Activated CD8-positive, alpha-beta T cell treated with anti-CD3 and anti-CD28 coated beads for 36 hours (primary cell): Measurements from ENCODE around the gene PPP2R5D. TPM values are rescaled to one million over a fixed set of nuclear protein-coding genes. Genes with fewer than 3 reads are reported as not detected.
A peak's percentile ranks its signal among the peaks of the same experiment; 100 is the strongest.

Experiments used
- ATAC-seq: fragments of 200-7000 bp; cut with Tn5 transposase; one replicate; pipeline ENCODE4 v1.10.0; 2021; ENCODE audit warnings: mild to moderate bottlenecking, moderate library complexity
- CTCF ChIA-PET: fragments of 350-600 bp; sonication (Branson Sonifier 250); formaldehyde crosslinking; loops from one replicate; lab custom pipeline; 2021; ENCODE audit warnings: antibody characterized with exemption; lab: Charles Lee
- POLR2A ChIA-PET: fragments of 350-600 bp; sonication (Branson Sonifier 250); formaldehyde crosslinking; loops from one replicate; lab custom pipeline; 2021; ENCODE audit warnings: antibody characterized with exemption; lab: Charles Lee
- DNase-seq: peaks from one replicate; pipeline ENCODE4 v3.0.0-alpha.2; 2020
- H3K27ac Mint-ChIP-seq: one replicate; pipeline ENCODE4 v1.8.0; 2021; ENCODE audit warnings: mild to moderate bottlenecking, mixed read lengths
- H3K27me3 Mint-ChIP-seq: one replicate; pipeline ENCODE4 v1.8.0; 2021; ENCODE audit warnings: mixed read lengths
- H3K36me3 Mint-ChIP-seq: one replicate; pipeline ENCODE4 v1.8.0; 2021; ENCODE audit warnings: low read depth, mixed read lengths
- H3K4me1 Mint-ChIP-seq: one replicate; pipeline ENCODE4 v1.8.0; 2021; ENCODE audit warnings: low read depth, mixed read lengths
- H3K4me3 Mint-ChIP-seq: one replicate; pipeline ENCODE4 v1.8.0; 2021; ENCODE audit warnings: mild to moderate bottlenecking, moderate library complexity, mixed read lengths
- H3K9me3 Mint-ChIP-seq: one replicate; pipeline ENCODE4 v1.8.0; 2021; ENCODE audit warnings: mixed read lengths
- CTCF ChIP-seq: fragments of 200-600 bp; IDR thresholded peaks from one replicate; pipeline ENCODE4 v1.8.0; 2022; ENCODE audit warnings: antibody characterized with exemption, mild to moderate bottlenecking
- intact Hi-C: fragments of 100-400 bp; cut with micrococcal nuclease; formaldehyde crosslinking; loops from one replicate; pipeline ENCODE4 v1.10.0; 2022
- total RNA-seq, 2 experiments: library from RNA; stranded (reverse); gene quantifications; one replicate each; pipeline ENCODE4 v1.2.3, GENCODE V29; 2021

The PPP2R5D gene
- total RNA-seq, 2 experiments from 2014 or later, result 41.6 to 47.5 TPM

- no peak for TF ChIP-seq CTCF
- ChIA-PET CTCF (no interaction called here), POLR2A (interaction anchor here (0.6 kb wide), 1 partner anchor 649 kb away, joined by 3 read pairs; no protein-coding TSS in a partner anchor)
- Mint-ChIP-seq H3K27ac (peak overlapping the region; percentile 22), H3K4me3 (no peak overlapping the region), H3K36me3 (peaks cover 46% of the 10 kb centered on the region), H3K9me3 (no peaks in the 10 kb centered on the region), H3K4me1 (peaks cover 51% of the 10 kb centered on the region), H3K27me3 (no peaks in the 10 kb centered on the region)
- DNase-seq, result no peak
- intact Hi-C loops, result no loop called here
- ATAC-seq, result no peak
These were observed 32.6 kb downstream of the PPP2R5D start for GRCh38 chr6:43016943-43017334.

GRCh38 chr6:43019152-43019551, 34.8 kb downstream of the PPP2R5D start:
- no peaks in the 10 kb centered on the region for H3K27me3 Mint-ChIP-seq
- DNase-seq, result no peak
- intact Hi-C loops, result no loop called here
- peaks cover 42% of the 10 kb centered on the region for H3K4me1 Mint-ChIP-seq
- no peaks in the 10 kb centered on the region for H3K9me3 Mint-ChIP-seq
- ChIA-PET CTCF (interaction anchor here (0.9 kb wide), 1 partner anchor 125 kb away, joined by 3 read pairs; no protein-coding TSS in a partner anchor), POLR2A (no interaction called here)
- TF ChIP-seq CTCF, result no peak
- peaks cover 31% of the 10 kb centered on the region for H3K36me3 Mint-ChIP-seq
- no peak overlapping the region for H3K27ac Mint-ChIP-seq
- no peak overlapping the region for H3K4me3 Mint-ChIP-seq
- no peak for ATAC-seq

- CTCF ChIA-PET, result interaction anchor here (0.8 to 2.7 kb wide), 6 partner anchors 16 to 209 kb away, joined by 3 to 12 read pairs (median 4); partner anchors contain the start of gene DNPH1
- Mint-ChIP-seq H3K9me3 (no peaks in the 10 kb centered on the region), H3K27ac (peak overlapping the region; percentile 63), H3K4me1 (peaks cover 42% of the 10 kb centered on the region), H3K27me3 (no peaks in the 10 kb centered on the region), H3K4me3 (peak overlapping the region; percentile 85), H3K36me3 (peaks cover 41% of the 10 kb centered on the region)
- DNase-seq, result no peak
- POLR2A ChIA-PET, result interaction anchor here (1.1 to 2.8 kb wide), 8 partner anchors 13 to 123 kb away, joined by 3 to 9 read pairs (median 6); partner anchors contain the start of genes CNPY3, CUL7 and PEX6
- intact Hi-C loops, result no loop called here
- ATAC-seq, result no peak
- TF ChIP-seq CTCF, result no peak
These were observed 35.8 kb downstream of the PPP2R5D start for GRCh38 chr6:43020052-43020705.

- Mint-ChIP-seq H3K4me3 (peak overlapping the region; percentile 85), H3K27me3 (no peaks in the 10 kb centered on the region), H3K27ac (peak overlapping the region; percentile 83), H3K4me1 (peaks cover 38% of the 10 kb centered on the region), H3K9me3 (no peaks in the 10 kb centered on the region), H3K36me3 (peaks cover 43% of the 10 kb centered on the region)
- peak; percentile 6 for ATAC-seq
- ChIA-PET CTCF (interaction anchor here (0.8 to 2.7 kb wide), 11 partner anchors 12 to 208 kb away, joined by 3 to 12 read pairs (median 4); partner anchors contain the start of genes CUL7 and DNPH1), POLR2A (interaction anchor here (0.6 to 2.8 kb wide), 10 partner anchors 8 to 122 kb away, joined by 3 to 9 read pairs (median 6); partner anchors contain the start of genes CNPY3, CUL7, PEX6 and PPP2R5D)
- intact Hi-C loops, result no loop called here
- TF ChIP-seq CTCF, result no peak
- no peak for DNase-seq
These were observed 36.5 kb downstream of the PPP2R5D start for GRCh38 chr6:43020847-43021246.
